GM19023 (cell line): ENCODE data around the gene SEMA6D.

Source experiments
- ATAC-seq: cut with Tn5 transposase; IDR thresholded peaks from one replicate; pipeline ENCODE4 v1.9.1; 2021; ENCODE audit warnings: mild to moderate bottlenecking, moderate library complexity; ENCODE audit not compliant: unreplicated experiment

SEMA6D gene

DNA sequence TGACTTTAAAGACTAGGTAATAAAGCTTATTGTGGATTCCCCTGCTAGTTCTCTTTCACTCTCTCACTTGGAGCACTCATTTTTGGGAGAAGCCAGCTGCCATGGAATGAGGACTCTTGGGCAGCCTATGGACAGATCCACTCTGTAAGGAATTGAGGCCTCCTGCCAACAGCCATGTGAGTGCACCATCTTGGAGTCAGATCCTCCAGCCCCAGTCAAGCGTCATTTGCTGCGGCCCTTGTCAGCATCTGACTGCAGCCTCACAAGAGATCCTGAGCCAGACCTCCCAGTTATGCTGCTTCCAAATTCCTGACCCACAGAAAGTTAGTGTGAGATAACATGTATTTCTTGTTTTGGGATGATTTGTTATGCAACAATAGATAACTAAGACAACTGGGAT, 101.9 kb downstream of the SEMA6D start:
- ATAC-seq, result no peak

DNA sequence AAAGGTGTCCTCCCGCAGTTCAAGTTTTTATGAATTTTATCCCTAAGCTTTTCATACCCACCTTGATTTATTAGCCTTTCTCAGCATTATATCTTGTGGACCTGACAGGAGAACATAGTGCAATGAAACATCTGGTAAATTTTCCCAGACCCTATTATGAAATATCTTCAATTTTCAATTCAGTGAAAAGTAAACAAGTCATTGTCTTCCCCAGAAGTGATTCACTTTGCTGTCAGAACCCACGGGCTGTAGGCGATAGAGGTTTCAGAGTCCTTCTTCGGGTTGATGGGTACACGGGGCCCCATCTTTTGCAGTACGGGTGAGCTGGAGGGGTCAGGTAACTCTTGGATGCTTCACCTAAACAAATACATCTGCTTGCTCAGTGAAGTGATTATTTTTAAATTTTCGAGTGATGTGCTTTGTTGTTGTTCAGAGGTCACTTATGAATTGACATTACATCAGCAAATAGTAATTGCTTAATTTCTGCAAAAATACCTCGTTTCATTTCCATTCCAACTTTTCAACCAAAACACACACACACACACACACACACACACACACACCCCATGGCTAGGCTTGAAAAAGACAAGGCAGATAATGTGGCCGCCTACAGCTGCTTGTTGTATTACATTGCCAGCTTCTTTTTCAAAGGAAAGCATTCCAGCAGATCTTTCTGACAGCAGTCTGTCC, 102.9 kb downstream of the SEMA6D start:
- no peak for ATAC-seq

DNA sequence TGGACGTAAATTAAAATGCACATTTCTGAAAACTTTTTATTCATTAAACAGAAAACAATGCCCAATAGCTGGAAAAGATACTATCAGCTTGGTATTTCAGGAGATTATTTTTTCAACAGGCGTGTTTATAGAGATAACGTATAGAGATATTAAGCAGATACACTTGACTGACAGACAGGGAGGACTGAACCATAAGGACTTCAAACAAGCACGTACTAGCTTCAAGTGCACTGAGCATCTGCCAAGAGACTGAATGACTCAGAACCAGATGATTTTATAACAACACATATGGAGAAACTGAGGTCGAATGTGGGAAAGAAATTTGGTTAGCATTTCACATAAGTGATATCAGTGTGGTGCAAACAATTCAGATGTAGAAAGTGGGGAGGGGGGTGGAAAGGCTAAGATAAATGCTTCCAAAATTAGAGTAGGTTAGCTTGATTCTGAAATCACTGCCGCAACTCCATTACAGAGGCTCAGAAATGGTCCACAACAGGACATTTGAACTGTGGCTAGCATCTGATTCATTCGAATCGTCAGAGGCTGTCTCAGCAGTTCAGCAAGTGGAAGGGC, 103.5 kb downstream of the SEMA6D start:
- no peak for ATAC-seq

DNA sequence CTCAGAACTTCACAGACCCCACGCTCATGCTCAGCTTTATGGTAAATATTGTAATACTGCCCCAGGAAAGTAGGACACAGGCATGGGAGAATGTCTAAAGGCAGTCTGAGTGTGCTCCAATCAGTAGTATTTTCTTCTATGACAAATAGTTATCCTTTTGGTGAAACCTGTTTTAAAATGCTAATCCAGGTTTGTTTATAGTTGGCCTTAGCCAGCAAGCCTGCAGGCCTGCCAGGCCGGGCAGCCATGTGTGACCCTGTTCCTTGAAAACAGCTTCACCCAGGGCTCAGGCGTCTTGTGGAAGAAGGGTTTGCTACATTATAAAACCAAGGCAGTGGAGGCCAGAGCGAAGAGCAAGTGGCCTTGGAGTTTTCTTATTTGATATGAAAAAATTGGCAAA, 104.7 kb downstream of the SEMA6D start:
- ATAC-seq, result no peak
